GM12875 (cell line): ENCODE data around the gene CACYBP.

Experiments
- H3K4me3 ChIP-seq: one replicate; pipeline ENCODE4 v1.5.1; 2011; ENCODE audit warnings: low read depth, low read length, control low read depth
- TF ChIP-seq, protein P1 (sequence below): IDR thresholded peaks from 2 replicates; pipeline ENCODE4 v1.5.1; 2011; ENCODE audit warnings: low read depth, mild to moderate bottlenecking, control low read depth, inconsistent platforms, low read length, moderate library complexity, borderline replicate concordance; ENCODE audit not compliant: insufficient read depth

The CACYBP gene

DNA sequence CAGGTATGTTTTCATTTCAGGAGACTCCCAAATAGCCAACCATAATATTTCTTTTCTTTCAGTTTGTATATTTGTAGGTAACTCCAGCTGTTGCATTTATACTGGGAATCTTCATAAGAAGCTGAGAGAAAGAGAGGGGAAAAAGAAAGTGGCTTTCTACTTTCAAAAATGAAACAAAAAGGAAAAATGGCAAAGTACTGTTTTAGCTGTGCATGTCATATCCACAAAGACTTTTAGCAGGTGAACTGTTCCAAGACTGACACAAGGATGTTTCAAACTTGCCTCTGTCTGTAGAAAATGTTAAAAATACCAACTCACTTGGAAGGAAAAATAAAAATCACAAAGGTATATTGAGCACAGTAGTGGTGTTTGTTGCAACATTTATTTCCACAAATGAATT, 41.9 kb upstream of the CACYBP start:
- TF ChIP-seq, protein P1, sequence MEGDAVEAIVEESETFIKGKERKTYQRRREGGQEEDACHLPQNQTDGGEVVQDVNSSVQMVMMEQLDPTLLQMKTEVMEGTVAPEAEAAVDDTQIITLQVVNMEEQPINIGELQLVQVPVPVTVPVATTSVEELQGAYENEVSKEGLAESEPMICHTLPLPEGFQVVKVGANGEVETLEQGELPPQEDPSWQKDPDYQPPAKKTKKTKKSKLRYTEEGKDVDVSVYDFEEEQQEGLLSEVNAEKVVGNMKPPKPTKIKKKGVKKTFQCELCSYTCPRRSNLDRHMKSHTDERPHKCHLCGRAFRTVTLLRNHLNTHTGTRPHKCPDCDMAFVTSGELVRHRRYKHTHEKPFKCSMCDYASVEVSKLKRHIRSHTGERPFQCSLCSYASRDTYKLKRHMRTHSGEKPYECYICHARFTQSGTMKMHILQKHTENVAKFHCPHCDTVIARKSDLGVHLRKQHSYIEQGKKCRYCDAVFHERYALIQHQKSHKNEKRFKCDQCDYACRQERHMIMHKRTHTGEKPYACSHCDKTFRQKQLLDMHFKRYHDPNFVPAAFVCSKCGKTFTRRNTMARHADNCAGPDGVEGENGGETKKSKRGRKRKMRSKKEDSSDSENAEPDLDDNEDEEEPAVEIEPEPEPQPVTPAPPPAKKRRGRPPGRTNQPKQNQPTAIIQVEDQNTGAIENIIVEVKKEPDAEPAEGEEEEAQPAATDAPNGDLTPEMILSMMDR, result no peak
- no peak overlapping the region for H3K4me3 ChIP-seq

DNA sequence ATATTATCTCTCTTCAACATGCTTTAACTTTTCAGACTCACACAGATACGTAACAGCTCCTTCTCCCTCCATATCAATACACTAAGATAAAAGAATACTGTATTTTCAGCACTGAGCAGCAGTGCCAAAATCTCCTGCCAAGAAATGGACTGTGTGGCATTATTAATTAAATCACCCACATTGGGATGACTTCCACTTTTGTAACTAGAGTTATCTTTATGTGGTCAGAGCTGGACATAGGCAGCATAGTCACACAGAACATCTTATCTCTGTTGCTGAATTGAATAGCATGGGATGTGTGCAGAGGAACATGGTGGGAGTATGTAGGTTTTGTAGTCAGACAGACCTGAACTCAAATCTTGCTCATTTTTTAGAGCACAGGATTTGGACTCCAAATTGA, 41.4 kb upstream of the CACYBP start:
- no peak overlapping the region for H3K4me3 ChIP-seq
- TF ChIP-seq, protein P1, result no peak

DNA sequence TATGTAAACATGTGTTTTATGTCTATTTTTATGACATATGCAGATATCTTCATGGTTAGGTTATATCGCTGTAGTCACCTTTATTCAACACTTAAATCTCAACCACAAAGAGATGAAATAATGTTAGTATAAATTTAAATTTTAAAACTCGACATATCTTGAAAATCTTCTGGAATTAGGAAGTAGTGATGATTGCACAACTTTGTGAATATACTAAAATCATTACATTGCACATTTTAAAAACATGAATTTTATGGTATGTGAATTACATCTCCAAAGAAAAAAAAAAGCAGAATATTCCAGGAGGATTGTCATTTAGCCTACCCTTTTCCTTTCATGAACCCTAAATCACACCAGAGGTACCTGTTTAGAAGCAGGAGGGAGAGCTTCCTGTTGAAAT, 39.4 kb upstream of the CACYBP start:
- no peak overlapping the region for H3K4me3 ChIP-seq
- TF ChIP-seq, protein P1, result no peak

DNA sequence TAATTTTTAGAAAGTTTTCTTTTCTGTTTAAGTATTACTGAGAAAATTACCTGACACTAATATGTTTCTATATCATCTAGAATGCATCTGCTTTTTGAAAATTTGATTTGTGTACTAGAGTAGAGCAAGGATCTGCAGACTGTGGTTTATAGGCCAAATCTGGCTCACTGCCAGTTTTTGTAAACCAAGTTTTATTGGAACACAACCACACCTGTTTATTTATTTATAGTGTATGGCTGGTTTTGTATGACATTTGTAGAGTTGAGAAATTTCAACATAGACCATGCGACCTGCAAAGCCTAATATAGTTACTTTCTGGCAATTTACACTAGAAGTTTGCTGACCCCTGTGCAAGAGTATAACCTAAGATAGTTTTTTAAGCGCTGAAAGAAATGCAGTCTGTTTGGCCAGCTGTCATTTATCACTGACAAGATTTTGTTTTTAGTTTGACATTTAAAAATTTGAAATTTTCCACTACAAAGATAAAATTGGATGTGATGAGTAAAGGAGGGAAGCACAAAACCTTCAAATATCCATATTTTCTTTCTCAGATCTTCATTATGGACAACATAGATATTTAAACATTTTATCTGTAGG, 36.1 kb upstream of the CACYBP start:
- TF ChIP-seq, protein P1, result no peak
- no peak overlapping the region for H3K4me3 ChIP-seq

- TF ChIP-seq, protein P1, result no peak
- no peak overlapping the region for H3K4me3 ChIP-seq
Observed at GRCh38 chr1:174964261-174964971, 35.3 kb upstream of the CACYBP start.

GRCh38 chr1:174964972-174965361, 34.8 kb upstream of the CACYBP start:
- TF ChIP-seq, protein P1, result no peak
- H3K4me3 ChIP-seq, result no peak overlapping the region
